H1 (cell line): ENCODE results near the gene ATG4D. TPM values are rescaled to one million over a fixed set of nuclear protein-coding genes. Genes with fewer than 3 reads are reported as not detected.

Experiments
- CTCF ChIA-PET: fragments of 300-600 bp; sonication (Branson Sonifier 250); formaldehyde crosslinking; loops from one replicate; lab custom pipeline; 2021; ENCODE audit not compliant: partially characterized antibody; lab: Charles Lee
- POLR2A ChIA-PET: fragments of 300-600 bp; sonication (Branson Sonifier 250); formaldehyde crosslinking; loops from one replicate; lab custom pipeline; 2021; ENCODE audit warnings: inconsistent platforms; ENCODE audit not compliant: partially characterized antibody; lab: Charles Lee
- DNase-seq, 2 experiments: peaks; one replicate each; pipeline versions ENCODE4 v3.0.0 to v3.0.0-alpha.2; 2010 to 2022; ENCODE audit warnings: low spot score in 2 of 2, low read depth in 1 of 2, mixed read lengths in 1 of 2
- FAIRE-seq: peaks from 2 replicates; lab custom pipeline; 2011; peaks lifted over from hg19 to GRCh38; lab: Jason Lieb, UNC
- H2AFZ ChIP-seq: 2 replicates; pipeline ENCODE4 v1.8.1; 2012; ENCODE audit warnings: low read length, inconsistent platforms
- H2AK5ac ChIP-seq: 2 replicates; pipeline ENCODE4 v1.6.1; 2013; ENCODE audit warnings: low read depth, low read length
- H2BK120ac ChIP-seq: replicated peaks from 2 replicates; pipeline ENCODE3; 2013; ENCODE audit warnings: low read depth, low read length, inconsistent platforms
- H2BK12ac ChIP-seq: 2 replicates; pipeline ENCODE4 v1.6.1; 2013; ENCODE audit warnings: low read depth, low read length
- H2BK15ac ChIP-seq: 2 replicates; pipeline ENCODE4 v1.6.1; 2013; ENCODE audit warnings: low read length
- H2BK20ac ChIP-seq: 2 replicates; pipeline ENCODE4 v1.6.1; 2013; ENCODE audit warnings: low read length
- H2BK5ac ChIP-seq: 2 replicates; pipeline ENCODE4 v1.6.1; 2013; ENCODE audit warnings: low read depth, low read length
- H3K14ac ChIP-seq: 2 replicates; pipeline ENCODE4 v1.6.1; 2013; ENCODE audit warnings: inconsistent platforms; ENCODE audit not compliant: insufficient read length
- H3K18ac ChIP-seq: 2 replicates; pipeline ENCODE4 v1.6.1; 2013; ENCODE audit warnings: low read length; ENCODE audit errors: extremely low read depth
- H3K23ac ChIP-seq: 2 replicates; pipeline ENCODE4 v1.6.1; 2013; ENCODE audit warnings: inconsistent platforms; ENCODE audit not compliant: insufficient read length
- H3K23me2 ChIP-seq: 2 replicates; pipeline ENCODE4 v1.6.1; 2013; ENCODE audit warnings: low read depth, low read length
- H3K27ac ChIP-seq: 2 replicates; pipeline ENCODE4 v1.6.1; 2011; ENCODE audit warnings: low read depth, low read length, inconsistent platforms
- H3K27me3 ChIP-seq, 4 experiments: replicated peaks in 1 of 4; 1 replicate in 1 of 4; 2 replicates in 3 of 4; pipeline versions ENCODE4 v1.6.1 to v1.8.1; 2011 to 2013; ENCODE audit warnings: low read length in 3 of 4, mild to moderate bottlenecking in 3 of 4, inconsistent platforms in 2 of 4, mixed read lengths in 2 of 4, moderate library complexity in 1 of 4; ENCODE audit not compliant: control insufficient read depth in 3 of 4, insufficient read depth in 3 of 4; ENCODE audit errors: extremely low read depth in 1 of 4
- H3K36me3 ChIP-seq, 4 experiments: 2 replicates each; pipeline versions ENCODE4 v1.6.1 to v1.8.1; 2011 to 2013; ENCODE audit warnings: mild to moderate bottlenecking in 4 of 4, low read length in 3 of 4, moderate library complexity in 2 of 4, control low read depth in 1 of 4, inconsistent platforms in 1 of 4; ENCODE audit not compliant: insufficient read depth in 4 of 4, control insufficient read depth in 2 of 4
- H3K4ac ChIP-seq: replicated peaks from 2 replicates; pipeline ENCODE3; 2013; ENCODE audit warnings: low read length, low read depth, mixed read lengths, inconsistent platforms; ENCODE audit not compliant: insufficient read length
- H3K4me1 ChIP-seq, 4 experiments: replicated peaks in 1 of 4; 1 replicate in 1 of 4; 2 replicates in 3 of 4; pipeline versions ENCODE4 v1.6.1 to v1.8.1; 2011 to 2013; ENCODE audit warnings: low read length in 3 of 4, inconsistent platforms in 2 of 4, mixed read lengths in 1 of 4; ENCODE audit not compliant: insufficient read depth in 4 of 4, control insufficient read depth in 3 of 4
- H3K4me2 ChIP-seq, 2 experiments: 2 replicates each; pipeline versions ENCODE4 v1.6.1 to v1.8.1; 2011 to 2013; ENCODE audit warnings: low read depth in 2 of 2, low read length in 2 of 2, control low read depth in 1 of 2, inconsistent platforms in 1 of 2, mild to moderate bottlenecking in 1 of 2; ENCODE audit not compliant: insufficient read depth in 1 of 2
- H3K4me3 ChIP-seq, 4 experiments: fragments of 200-600, 300-600 bp in 1 of 4; sonication (generic), shearing (Covaris generic), sonication (Bioruptor Twin) in 1 of 4; 2 replicates each; pipeline versions ENCODE4 v1.5.1 to v1.8.1; 2011 to 2016; ENCODE audit warnings: low read length in 4 of 4, low read depth in 3 of 4, control low read depth in 2 of 4, inconsistent platforms in 2 of 4, mild to moderate bottlenecking in 2 of 4, mixed read lengths in 1 of 4, moderate library complexity in 1 of 4; ENCODE audit not compliant: insufficient read depth in 2 of 4; ENCODE audit errors: extremely low read depth in 1 of 4
- H3K56ac ChIP-seq: replicated peaks from 2 replicates; pipeline ENCODE3; 2013; ENCODE audit warnings: low read depth, mild to moderate bottlenecking, mixed read lengths, low read length, inconsistent platforms; ENCODE audit not compliant: insufficient read length
- H3K79me1 ChIP-seq: 2 replicates; pipeline ENCODE4 v1.6.1; 2013; ENCODE audit warnings: low read depth, low read length, control low read depth
- H3K79me2 ChIP-seq, 2 experiments: 2 replicates each; pipeline versions ENCODE4 v1.6.1 to v1.8.1; 2012 to 2013; ENCODE audit warnings: low read length in 2 of 2, mild to moderate bottlenecking in 2 of 2, inconsistent platforms in 1 of 2; ENCODE audit not compliant: insufficient read depth in 2 of 2, control insufficient read depth in 1 of 2
- H3K9ac ChIP-seq, 4 experiments: replicated peaks in 1 of 4; 1 replicate in 1 of 4; 2 replicates in 3 of 4; pipeline versions ENCODE4 v1.6.1 to v1.8.1; 2011 to 2013; ENCODE audit warnings: low read depth in 3 of 4, low read length in 3 of 4, control low read depth in 2 of 4, mild to moderate bottlenecking in 2 of 4, moderate library complexity in 2 of 4, inconsistent platforms in 1 of 4; ENCODE audit errors: extremely low read depth in 1 of 4
- H3K9me3 ChIP-seq, 2 experiments: 2 replicates each; pipeline versions ENCODE4 v1.6.1 to v1.8.1; 2012 to 2013; ENCODE audit warnings: mild to moderate bottlenecking in 2 of 2, moderate library complexity in 2 of 2, control low read depth in 1 of 2, inconsistent platforms in 1 of 2, low read depth in 1 of 2, low read length in 1 of 2, mixed read lengths in 1 of 2; ENCODE audit not compliant: insufficient read depth in 2 of 2
- H4K20me1 ChIP-seq, 2 experiments: replicated peaks in 1 of 2; 2 replicates each; pipeline versions ENCODE3 to v1.8.1; 2011 to 2013; ENCODE audit warnings: inconsistent platforms in 2 of 2, low read length in 2 of 2, mild to moderate bottlenecking in 1 of 2; ENCODE audit not compliant: insufficient read depth in 2 of 2, control insufficient read depth in 1 of 2
- H4K5ac ChIP-seq: 2 replicates; pipeline ENCODE4 v1.6.1; 2013; ENCODE audit warnings: low read length, low read depth, mixed read lengths, inconsistent platforms; ENCODE audit not compliant: insufficient read length
- H4K8ac ChIP-seq: 2 replicates; pipeline ENCODE4 v1.8.0; 2013; ENCODE audit warnings: mild to moderate bottlenecking, moderate library complexity, low read length, inconsistent platforms; ENCODE audit not compliant: insufficient read depth; ENCODE audit errors: extremely low read depth
- H4K91ac ChIP-seq: replicated peaks from 2 replicates; pipeline ENCODE3; 2013; ENCODE audit warnings: low read length, mixed read lengths, inconsistent platforms; ENCODE audit not compliant: insufficient read length
- ATF2 ChIP-seq: IDR thresholded peaks from 2 replicates; pipeline ENCODE4 v1.6.1; 2012; ENCODE audit warnings: low read length, inconsistent platforms
- CTBP2 ChIP-seq: IDR thresholded peaks from 2 replicates; pipeline ENCODE4 v1.7.0; 2011; ENCODE audit warnings: borderline replicate concordance, mild to moderate bottlenecking, moderate library complexity, mixed read lengths, low read length; ENCODE audit not compliant: insufficient read depth, insufficient read length
- EP300 ChIP-seq, 2 experiments: IDR thresholded peaks; 1 replicate in 1 of 2; 2 replicates in 1 of 2; pipeline ENCODE4 v1.6.1; 2011 to 2012; ENCODE audit warnings: low read depth in 2 of 2, low read length in 2 of 2, mild to moderate bottlenecking in 2 of 2, borderline replicate concordance in 1 of 2, inconsistent platforms in 1 of 2, moderate library complexity in 1 of 2
- EZH2 ChIP-seq: fragments of 200-600 bp; sonication (generic); IDR thresholded peaks from 2 replicates; pipeline ENCODE4 v1.7.1; 2012; ENCODE audit warnings: low read depth, mild to moderate bottlenecking, moderate library complexity, low read length, inconsistent platforms; ENCODE audit not compliant: severe bottlenecking
- JUN ChIP-seq: IDR thresholded peaks from 2 replicates; pipeline ENCODE4 v1.6.1; 2011; ENCODE audit warnings: low read depth, mild to moderate bottlenecking, improper control_type of control experiment, low read length
- RAD21 ChIP-seq, 2 experiments: IDR thresholded peaks in 1 of 2; conservative IDR thresholded peaks in 1 of 2; 2 replicates each; pipeline ENCODE4 v1.6.1; 2011; ENCODE audit warnings: low read depth in 2 of 2, low read length in 2 of 2, improper control_type of control experiment in 1 of 2, inconsistent platforms in 1 of 2, mild to moderate bottlenecking in 1 of 2, moderate library complexity in 1 of 2
- RFX5 ChIP-seq: IDR thresholded peaks from 2 replicates; pipeline ENCODE4 v1.6.1; 2011; ENCODE audit warnings: low read depth, low read length, improper control_type of control experiment, borderline replicate concordance
- SRF ChIP-seq: IDR thresholded peaks from 2 replicates; pipeline ENCODE4 v1.6.1; 2011; ENCODE audit warnings: mild to moderate bottlenecking, low read depth, low read length, moderate library complexity
- TCF12 ChIP-seq: IDR thresholded peaks from 2 replicates; pipeline ENCODE4 v1.6.1; 2011; ENCODE audit warnings: low read depth, mild to moderate bottlenecking, low read length
- WGBS, 2 experiments: shearing (Covaris generic) in 1 of 2; methylation state at CpG; one replicate each; pipeline versions ENCODE4 v1.1.6 to v1.1.7; 2013 to 2015; ENCODE audit warnings: low lambda C conversion rate in 2 of 2, mixed read lengths in 2 of 2, inconsistent platforms in 1 of 2, low coverage in 1 of 2, missing lambda C conversion rate in 1 of 2; ENCODE audit not compliant: insufficient replicate concordance in 2 of 2, insufficient coverage in 1 of 2, insufficient read length in 1 of 2; ENCODE audit errors: extremely low coverage in 1 of 2, missing lambda C conversion rate in 1 of 2; 5-methylcytosine and 5-hydroxymethylcytosine counted together
- polyA plus RNA-seq, 7 experiments: library from polyadenylated mRNA; depleted of rRNA in 3 of 7; stranded (reverse) in 5 of 7; unstranded in 2 of 7; fragments of >200 nt in 5 of 7; fragments of 200-250 nt in 2 of 7; gene quantifications; 1 replicate in 5 of 7; 2 replicates in 1 of 7; 4 replicates in 1 of 7; pipeline versions ENCODE4 v1.2.1 to v1.2.3, GENCODE V29; 2011 to 2013; ENCODE audit warnings: missing spikeins in 2 of 7, mixed read lengths in 2 of 7
- total RNA-seq: library from RNA; stranded (reverse); fragmentation: NEBNext Ultra II Directional; extraction: Animal tissue kit (Norgen Biotek cat#: 25700); gene quantifications from 2 replicates; pipeline ENCODE4 v1.2.1, GENCODE V29; 2021

Gene ATG4D
- total and polyA plus RNA-seq, 2 of the 8 experiments (the other 6 are each of a cell fraction or from before 2014, with no cell fraction given): 39.6 to 43.7 TPM

DNA sequence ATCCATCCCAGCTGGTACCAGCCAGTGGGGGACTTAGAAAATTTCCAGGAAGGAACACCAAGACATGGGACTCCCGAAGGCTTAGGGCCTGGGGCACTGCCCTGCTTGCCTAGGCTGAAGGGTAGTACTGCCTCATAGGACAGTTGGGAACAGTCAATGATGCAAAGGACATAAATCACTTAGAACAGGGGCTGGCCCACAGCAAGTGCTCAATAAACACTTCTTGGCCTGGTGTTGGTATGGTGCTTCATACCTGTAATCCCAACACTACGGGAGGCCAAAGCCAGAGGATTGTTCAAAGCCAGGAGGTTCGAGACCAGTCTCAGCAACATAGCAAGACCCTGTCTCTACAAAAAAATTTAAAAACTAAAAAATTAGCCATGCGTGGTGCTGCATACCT is 46.3 kb upstream of the ATG4D start:
- ChIA-PET CTCF (interaction anchor here (1.0 to 10.7 kb wide), 6 partner anchors 8 to 95 kb away, joined by 3 to 78 read pairs (median 4); no protein-coding TSS in a partner anchor), POLR2A (interaction anchor here (0.8 to 2.4 kb wide), 8 partner anchors 9 to 125 kb away, joined by 3 to 8 read pairs (median 4); partner anchors contain the start of gene KRI1)
- H3K18ac ChIP-seq: no peak overlapping the region
- no peak overlapping the region for H2BK120ac ChIP-seq
- no peak for DNase-seq
- no peak overlapping the region for H2AK5ac ChIP-seq
- no peak overlapping the region for H4K8ac ChIP-seq
- H3K79me1 ChIP-seq: peaks cover 11% of the 10 kb centered on the region
- H2BK20ac ChIP-seq: no peak overlapping the region
- no peak overlapping the region for H2BK5ac ChIP-seq
- no peaks in the 10 kb centered on the region for H3K27me3 ChIP-seq
- peaks cover 3% of the 10 kb centered on the region; the same call in 1 of the 2 replicates for H3K23me2 ChIP-seq
- H3K4me2 ChIP-seq: no peak overlapping the region
- no peak overlapping the region for H2BK15ac ChIP-seq
- no peaks in the 10 kb centered on the region for H3K9me3 ChIP-seq
- H3K4ac ChIP-seq: peak overlapping the region; percentile 14
- no peak overlapping the region for H3K23ac ChIP-seq
- peaks cover 0 to 45% of the 10 kb centered on the region in 2 experiments; a peak in 2 of 4 replicates for H3K79me2 ChIP-seq
- H3K4me3 ChIP-seq: no peak overlapping the region
- H3K9ac ChIP-seq: no peak overlapping the region
- H2AFZ ChIP-seq: no peak overlapping the region
- no peak overlapping the region for H2BK12ac ChIP-seq
- peaks cover 0 to 8% of the 10 kb centered on the region in 2 experiments for H4K20me1 ChIP-seq
- no peak overlapping the region for H3K14ac ChIP-seq
- H3K27ac ChIP-seq: no peak overlapping the region
- H3K56ac ChIP-seq: no peak overlapping the region
- no peak overlapping the region for H4K91ac ChIP-seq
- H3K4me1 ChIP-seq: peaks cover 3 to 24% (median 13%) of the 10 kb centered on the region in 4 experiments
- H3K36me3 ChIP-seq: peaks cover 10 to 40% (median 21%) of the 10 kb centered on the region in 4 experiments
- no peak overlapping the region for H4K5ac ChIP-seq
- WGBS, 2 experiments: 97% methylated on average over 4 of the region's 4 CpGs; no CpG with 5 or more reads in 1 of the 2 experiments
- no peak for FAIRE-seq
- TF ChIP-seq EZH2 (no peak), CTBP2 (no peak), EP300 (IDR thresholded peaks at IDR 0.05; ENCODE audit: borderline replicate concordance in 1 of 2, low read depth in 2 of 2, low read length in 2 of 2) (no peak), TCF12 (no peak), SRF (no peak), RAD21 (IDR thresholded peaks at IDR 0.05 in 1 of 2, conservative IDR thresholded peaks at IDR 0.05 in 1 of 2; ENCODE audit: low read depth in 2 of 2, low read length in 2 of 2) (no peak), RFX5 (no peak), JUN (no peak), ATF2 (no peak)
